T-helper 1 cell (primary cell): ENCODE results near the gene POLK.
A peak's percentile ranks its signal among the peaks of the same experiment; 100 is the strongest.

ENCODE experiments used
- DNase-seq, 5 donors: peaks; one replicate each; pipeline ENCODE4 v3.0.0-alpha.2; 2012 to 2020

The POLK gene

DNA sequence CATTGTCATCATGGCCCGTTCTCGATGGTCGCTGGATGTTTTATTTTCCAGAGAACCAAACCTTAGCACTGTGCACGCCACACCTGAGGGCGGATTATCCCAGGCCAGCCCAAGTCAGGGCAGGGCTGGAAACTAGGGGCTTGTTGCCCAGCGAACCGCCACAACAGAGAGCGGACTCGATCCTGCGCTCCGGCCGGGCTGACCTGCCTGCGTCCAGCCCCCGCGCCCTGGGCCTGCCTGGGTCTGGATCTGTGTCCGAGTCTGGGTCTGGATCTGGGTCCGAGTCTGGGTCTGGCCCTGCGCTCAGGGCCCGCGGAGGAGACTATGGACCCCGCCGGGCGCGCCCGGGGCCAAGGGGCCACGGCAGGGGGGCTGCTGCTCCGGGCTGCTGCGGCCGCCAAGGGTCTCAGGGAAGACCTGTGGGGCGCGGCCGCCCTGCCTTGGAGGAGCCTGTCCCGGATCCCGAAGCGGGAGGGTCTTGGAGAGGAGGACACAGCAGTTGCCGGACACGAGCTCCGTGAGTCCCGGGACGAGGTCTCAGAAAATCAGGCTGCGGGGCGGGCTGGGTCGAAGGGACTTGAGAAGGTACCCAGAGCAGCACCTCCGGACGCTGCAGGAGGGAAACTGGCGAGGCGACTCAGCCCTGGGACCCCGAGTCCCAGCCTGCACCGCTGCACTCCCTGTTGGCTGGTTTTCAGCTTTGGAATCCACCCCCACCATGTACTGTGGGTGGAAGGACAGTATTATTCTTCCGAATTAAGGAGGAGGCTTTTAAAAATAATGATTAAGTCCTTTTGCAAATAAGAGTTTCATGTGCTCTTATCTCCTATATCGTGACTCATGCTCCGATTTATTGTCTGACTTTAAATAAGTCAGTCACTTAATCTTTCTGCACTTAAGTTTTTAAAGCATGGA, 99.9 kb downstream of the POLK start, which contains the start of gene ANKDD1B:
ANKDD1B (plus strand) TSS at position 143 of the 915 bp plus-strand sequence; CDS start at position 325, 182 bp downstream.
- DNase-seq = peak in 1 of 5 donors; percentile 4

DNA sequence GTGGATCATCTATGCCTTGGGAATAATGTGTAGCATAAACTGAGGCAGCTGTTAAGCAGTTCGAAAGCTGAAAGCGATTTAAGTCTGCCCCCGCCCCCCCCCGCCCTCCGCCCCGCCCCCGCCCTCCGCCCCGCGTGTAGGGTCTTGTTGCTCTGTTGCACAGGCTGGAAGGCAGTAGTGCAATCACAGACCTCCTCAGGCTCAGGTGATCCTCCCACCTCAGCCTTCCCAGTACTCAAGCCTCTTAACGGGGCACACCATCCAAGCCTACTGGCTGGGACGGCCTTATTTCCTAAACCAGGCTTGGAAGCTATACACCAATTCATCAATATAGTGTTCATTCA, 100.5 kb downstream of the POLK start:
- no peak for DNase-seq

DNA sequence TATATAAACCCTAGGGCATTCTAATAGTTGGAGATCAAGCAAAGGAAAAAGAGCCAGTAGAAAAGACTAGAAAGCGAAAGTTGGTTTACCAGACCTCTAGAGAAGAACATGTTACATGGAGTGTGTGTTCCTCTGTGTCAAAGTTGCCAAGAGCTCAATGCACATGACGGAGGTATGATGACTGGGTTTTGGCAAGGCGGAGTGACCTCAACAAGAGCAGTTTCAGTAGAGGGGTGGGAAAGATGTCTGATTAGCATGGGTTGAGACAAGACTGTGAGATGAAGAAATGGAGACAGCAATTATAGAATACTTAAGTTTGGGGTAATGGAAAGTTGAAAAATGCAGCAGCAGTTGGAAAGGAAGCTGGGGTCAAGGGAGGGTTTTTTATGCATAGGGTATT, 101.2 kb downstream of the POLK start:
- DNase-seq = no peak

DNA sequence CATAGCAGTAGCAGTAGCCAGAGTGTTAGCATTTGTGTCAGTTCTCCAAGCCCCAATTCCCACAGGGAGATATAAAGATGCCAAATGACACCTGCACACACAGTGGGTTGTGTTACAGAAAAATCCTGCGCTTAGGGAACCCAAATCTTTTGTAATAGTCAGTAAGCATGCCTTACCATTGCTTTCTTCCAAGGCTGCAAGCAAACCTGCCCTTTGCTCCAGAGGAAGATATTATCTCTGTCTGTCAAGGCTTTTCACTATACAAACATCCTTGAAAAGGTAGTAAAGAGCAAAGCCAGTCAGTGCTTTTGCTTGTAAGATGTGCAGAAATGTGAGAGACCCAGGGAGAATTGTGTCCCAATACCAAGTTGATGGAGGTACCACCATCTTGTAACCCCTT, 102.5 kb downstream of the POLK start:
- no peak for DNase-seq

DNA sequence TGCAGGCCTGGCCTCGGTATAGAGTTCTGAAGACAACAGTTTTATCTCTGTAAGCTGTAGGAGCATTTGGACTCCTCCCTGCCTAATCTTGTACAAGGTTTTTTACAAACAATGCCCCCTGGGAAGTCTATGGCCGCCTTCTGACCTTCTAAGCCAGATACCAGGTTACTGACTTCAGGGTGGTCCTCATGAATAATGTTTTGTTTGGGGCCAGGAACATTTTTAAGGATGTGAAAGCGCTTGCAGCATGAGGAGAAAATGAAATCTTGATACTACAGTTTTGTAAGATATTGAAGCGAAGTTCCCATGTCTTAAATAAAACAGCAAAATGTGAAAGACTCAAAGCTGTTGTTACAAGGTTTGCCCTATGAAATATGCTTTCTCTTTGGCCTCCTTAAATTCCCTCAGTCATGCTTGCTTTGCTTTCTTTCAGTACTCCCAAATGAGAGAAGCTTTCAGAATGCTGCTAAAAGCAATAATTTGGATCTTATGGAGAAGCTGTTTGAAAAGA, 104.7 kb downstream of the POLK start:
- DNase-seq = no peak

GRCh38 chr5:75616971-75617621, 105.4 kb downstream of the POLK start:
- no peak for DNase-seq

DNA sequence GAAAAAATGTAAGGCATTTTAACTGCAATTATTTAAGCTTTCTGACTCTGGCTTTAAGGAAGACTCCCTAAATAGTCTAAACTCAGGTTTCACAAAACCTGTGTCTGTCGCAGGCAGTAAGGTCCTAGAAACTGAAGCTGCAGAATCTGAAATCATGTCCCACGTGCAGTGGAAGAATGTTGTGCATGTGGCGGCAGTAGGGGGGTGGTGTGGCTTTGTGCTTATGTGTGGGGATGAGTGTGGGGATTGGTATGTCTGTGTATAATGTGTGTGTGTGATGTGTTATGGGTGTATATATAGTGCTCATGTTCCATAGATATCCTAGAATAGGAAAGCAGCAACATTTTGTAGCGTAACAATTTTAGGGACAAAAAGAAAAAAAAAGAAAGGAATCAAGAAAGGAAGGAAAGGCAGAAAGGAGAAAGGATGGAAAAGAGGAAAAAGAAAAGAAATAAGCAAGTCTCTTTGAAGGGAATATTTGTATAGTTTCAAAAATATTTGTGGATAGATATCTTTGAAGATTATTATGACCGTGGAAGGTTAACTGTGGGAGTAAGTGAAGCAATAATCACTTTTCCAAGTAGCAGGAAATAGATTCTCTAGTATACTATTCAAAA, 106.2 kb downstream of the POLK start:
- no peak for DNase-seq

DNA sequence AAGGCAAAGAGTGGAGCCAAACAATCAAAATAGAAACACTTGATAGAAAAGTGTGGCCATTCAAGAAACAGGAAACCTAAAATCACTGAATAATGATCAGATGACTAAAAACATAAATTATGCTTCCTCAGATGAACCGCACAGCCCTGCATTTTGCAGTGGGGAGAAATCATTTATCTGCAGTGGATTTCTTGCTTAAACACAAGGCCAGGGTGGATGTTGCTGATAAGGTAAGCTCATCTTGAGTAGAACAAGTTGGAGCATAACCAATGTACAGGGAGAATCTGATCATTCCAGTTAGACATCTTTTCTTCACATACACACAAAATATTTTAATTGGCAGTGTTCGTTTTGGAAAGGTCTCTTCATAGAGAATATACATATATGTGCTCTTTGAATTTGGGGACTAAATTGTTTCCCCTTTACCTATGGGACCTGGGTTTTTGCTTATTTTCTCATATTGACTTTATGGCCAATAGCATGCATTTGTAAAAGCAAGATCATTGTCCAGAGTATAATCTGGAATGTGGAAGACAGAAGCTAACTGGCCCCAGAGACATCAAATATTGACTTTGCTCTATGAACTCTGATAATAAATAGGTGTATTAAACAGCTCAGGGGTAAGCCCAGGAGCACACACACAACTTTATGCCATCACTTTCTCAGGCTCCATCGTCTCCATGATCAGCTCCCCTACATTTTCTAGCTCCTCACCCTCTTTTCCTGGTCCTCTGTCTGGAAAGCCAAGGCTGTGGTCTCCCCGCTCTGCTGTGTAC, 108.7 kb downstream of the POLK start:
- DNase-seq = no peak

GRCh38 chr5:75622564-75622963, 110.9 kb downstream of the POLK start:
- no peak for DNase-seq

DNA sequence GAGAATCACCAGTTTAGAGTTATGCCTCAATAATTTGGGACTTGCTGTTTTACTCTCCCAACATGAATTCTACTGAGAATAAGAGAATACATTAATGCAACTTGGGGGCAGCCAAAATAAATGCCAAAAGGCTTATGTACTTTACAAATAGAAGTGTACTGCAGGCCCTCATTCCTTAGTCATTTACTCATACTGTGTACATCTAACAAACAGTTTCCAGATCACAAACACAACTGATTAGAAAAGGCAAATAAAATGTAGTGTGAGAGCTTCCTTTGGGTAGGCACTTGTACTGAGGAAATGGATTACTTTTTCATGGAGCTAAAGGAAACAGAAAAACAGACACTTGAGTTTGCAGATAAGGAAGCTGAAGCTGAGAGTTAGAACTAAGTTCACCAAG, 112.2 kb downstream of the POLK start:
- no peak for DNase-seq

DNA sequence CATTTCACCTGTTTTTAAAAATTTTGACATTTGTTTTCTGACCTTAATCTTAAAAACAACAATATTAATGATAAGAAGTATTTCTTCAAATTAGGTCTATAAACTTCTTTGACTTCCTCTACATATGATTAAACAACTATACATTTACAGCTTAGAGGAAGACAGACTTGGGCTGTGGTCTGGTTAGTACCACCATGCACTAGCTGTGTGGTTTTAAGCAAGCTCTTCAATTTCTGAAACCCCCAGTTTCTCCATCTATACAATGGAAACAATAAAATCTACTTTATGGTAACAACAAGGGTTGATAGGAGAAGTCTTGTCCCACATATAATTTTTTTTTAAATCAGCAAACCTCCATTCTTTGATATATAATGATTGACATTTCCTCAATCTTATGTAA, 115.3 kb downstream of the POLK start:
- no peak for DNase-seq

DNA sequence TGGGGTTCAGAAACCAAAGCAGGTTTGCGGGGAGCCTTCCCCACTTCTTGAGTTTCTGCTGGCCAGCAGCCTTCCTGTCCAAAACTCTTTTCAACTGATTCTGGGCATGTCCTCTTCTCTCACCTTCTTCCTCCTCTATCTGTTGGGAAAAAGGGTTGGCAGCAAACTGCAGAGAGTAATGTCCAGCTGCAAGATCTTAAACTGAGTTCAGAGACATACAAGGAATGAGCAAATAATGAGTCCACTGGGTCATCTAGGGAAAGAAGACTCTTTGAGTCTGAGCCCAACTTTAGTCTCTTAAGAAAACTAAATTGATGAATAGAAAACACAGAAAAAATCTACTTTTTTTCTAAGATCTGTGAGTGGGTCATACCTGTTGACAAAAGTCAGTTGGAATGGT, 116.1 kb downstream of the POLK start:
- DNase-seq = no peak

- DNase-seq = no peak
Measured at GRCh38 chr5:75630875-75631274, 119.2 kb downstream of the POLK start.

GRCh38 chr5:75632321-75632720, 120.6 kb downstream of the POLK start:
- no peak for DNase-seq

DNA sequence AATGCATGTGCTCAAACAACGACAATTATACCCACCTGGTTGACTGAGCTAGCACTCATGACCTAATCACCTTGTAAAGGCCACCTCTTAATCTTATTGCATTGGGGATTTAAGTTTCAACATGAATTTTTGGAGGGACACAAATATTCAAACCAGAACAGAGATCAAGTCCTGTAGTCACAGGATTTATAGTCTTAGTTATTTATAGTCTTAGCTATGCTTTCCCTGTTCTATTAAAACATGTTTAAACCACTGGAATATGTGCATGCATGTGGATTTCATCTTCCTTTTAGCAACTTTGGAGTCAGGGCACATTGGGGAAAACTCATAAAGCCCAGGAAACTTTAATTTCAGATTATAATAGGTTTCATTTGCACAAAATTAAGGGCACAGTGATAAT, 126.3 kb downstream of the POLK start:
- DNase-seq = no peak

GRCh38 chr5:75639535-75640311, 128.0 kb downstream of the POLK start:
- no peak for DNase-seq

- DNase-seq = no peak
Measured at GRCh38 chr5:75640395-75640794, 128.7 kb downstream of the POLK start.

DNA sequence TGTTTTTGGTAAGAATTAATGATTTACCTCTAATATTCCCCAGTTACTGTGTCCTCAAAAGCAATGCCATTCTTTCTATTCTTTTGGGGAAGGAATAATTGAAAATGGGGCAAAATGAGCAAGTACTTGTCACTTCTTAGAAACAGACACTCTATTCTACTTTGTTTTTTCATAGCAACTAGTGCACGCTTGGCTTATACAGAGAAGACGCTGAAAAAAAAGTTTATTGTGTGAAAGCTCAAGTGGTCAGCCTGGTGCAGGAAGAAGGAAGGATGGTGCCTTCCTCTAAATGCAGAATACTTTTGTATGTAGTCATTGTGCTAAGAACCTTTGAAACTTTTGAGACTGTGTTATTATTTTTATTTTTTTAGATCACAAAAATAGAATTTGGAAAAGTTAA, 129.1 kb downstream of the POLK start:
- no peak for DNase-seq

GRCh38 chr5:75648712-75649111, 137.0 kb downstream of the POLK start:
- peak in 1 of 5 donors; percentile 32 for DNase-seq
